ENCODE results near the gene DKK3.

Gene DKK3

GRCh38 chr11:11937957-11938356, 70.5 kb downstream of the DKK3 start:
- no peak for DNase-seq (ENCODE audit: low read depth)

GRCh38 chr11:11937433-11937832, 71.0 kb downstream of the DKK3 start:
- DNase-seq (ENCODE audit: low read depth), result no peak

- DNase-seq (ENCODE audit: low read depth), result no peak
Observed at GRCh38 chr11:11935536-11935935, 72.9 kb downstream of the DKK3 start.

GRCh38 chr11:11931461-11932055, 76.9 kb downstream of the DKK3 start:
- DNase-seq (ENCODE audit: low read depth), result no peak

GRCh38 chr11:11929920-11930319, 78.5 kb downstream of the DKK3 start:
- DNase-seq (ENCODE audit: low read depth), result no peak

GRCh38 chr11:11923828-11924227, 84.6 kb downstream of the DKK3 start:
- DNase-seq (ENCODE audit: low read depth), result no peak

- DNase-seq (ENCODE audit: low read depth), result no peak
Observed at GRCh38 chr11:11916981-11917399, 91.4 kb downstream of the DKK3 start.

GRCh38 chr11:11915625-11916024, 92.8 kb downstream of the DKK3 start:
- DNase-seq (ENCODE audit: low read depth), result no peak

- no peak for DNase-seq (ENCODE audit: low read depth)
Observed at GRCh38 chr11:11913395-11913794, 95.0 kb downstream of the DKK3 start.

All from stimulated activated CD8-positive, alpha-beta memory T cell treated with anti-CD3 and anti-CD28 coated beads, Interleukin-7, amount 100 ng/mL, for 24 hours (primary cell).